Hepatocyte (in vitro differentiated cells): Measurements from ENCODE around the gene ERICH2. TPM values are rescaled to one million over a fixed set of nuclear protein-coding genes. Genes with fewer than 3 reads are reported as not detected.

Experiments
- DNase-seq: peaks from one replicate; pipeline ENCODE4 v3.0.0-alpha.2; 2016; ENCODE audit warnings: low spot score
- H2AFZ ChIP-seq: fragments of 200-600 bp; sonication (generic); 2 replicates; pipeline ENCODE4 v1.6.0; 2016; ENCODE audit warnings: antibody characterized with exemption, mild to moderate bottlenecking
- H3K27ac ChIP-seq: fragments of 200-600 bp; sonication (generic); 2 replicates; pipeline ENCODE4 v1.5.1; 2016; ENCODE audit warnings: mild to moderate bottlenecking
- H3K27me3 ChIP-seq: fragments of 200-600 bp; sonication (generic); 2 replicates; pipeline ENCODE4 v1.6.1; 2016
- H3K36me3 ChIP-seq: fragments of 200-600 bp; sonication (generic); replicated peaks from 2 replicates; pipeline ENCODE4 v1.5.1; 2016; ENCODE audit warnings: low read depth; ENCODE audit not compliant: insufficient read depth
- H3K4me1 ChIP-seq: fragments of 200-600 bp; sonication (generic); 2 replicates; pipeline ENCODE4 v1.5.1; 2016; ENCODE audit warnings: mild to moderate bottlenecking, moderate library complexity; ENCODE audit not compliant: insufficient read depth
- H3K4me2 ChIP-seq: fragments of 200-600 bp; sonication (generic); 2 replicates; pipeline ENCODE4 v1.6.0; 2016
- H3K4me3 ChIP-seq: fragments of 200-600 bp; sonication (generic); 2 replicates; pipeline ENCODE4 v1.5.1; 2016; ENCODE audit warnings: mild to moderate bottlenecking
- H3K79me2 ChIP-seq: fragments of 200-600 bp; sonication (generic); 2 replicates; pipeline ENCODE4 v1.6.0; 2017; ENCODE audit warnings: mild to moderate bottlenecking
- H3K9me2 ChIP-seq: fragments of 200-600 bp; sonication (generic); replicated peaks from 2 replicates; pipeline ENCODE4 v1.6.0; 2017; ENCODE audit warnings: mild to moderate bottlenecking; ENCODE audit not compliant: insufficient read depth
- H3K9me3 ChIP-seq: fragments of 200-600 bp; sonication (generic); 2 replicates; pipeline ENCODE4 v1.5.1; 2016; ENCODE audit warnings: low read depth, mild to moderate bottlenecking
- H4K20me1 ChIP-seq: fragments of 200-600 bp; sonication (generic); 2 replicates; pipeline ENCODE4 v1.6.0; 2016; ENCODE audit warnings: mild to moderate bottlenecking; ENCODE audit not compliant: insufficient read depth, poor library complexity, severe bottlenecking
- CTCF ChIP-seq: fragments of 200-600 bp; sonication (generic); IDR thresholded peaks from 2 replicates; pipeline ENCODE4 v1.5.1; 2016; ENCODE audit warnings: antibody characterized with exemption, mild to moderate bottlenecking; ENCODE audit not compliant: poor library complexity
- EZH2 ChIP-seq: fragments of 200-600 bp; sonication (generic); IDR thresholded peaks from 2 replicates; pipeline ENCODE4 v1.6.1; 2016; ENCODE audit warnings: antibody characterized with exemption, mild to moderate bottlenecking, borderline replicate concordance
- EZH2phosphoT487 ChIP-seq: fragments of 200-600 bp; sonication (generic); IDR thresholded peaks from one replicate; pipeline ENCODE4 v1.6.1; 2018; ENCODE audit warnings: antibody characterized with exemption, mild to moderate bottlenecking, low read depth, moderate library complexity; ENCODE audit not compliant: unreplicated experiment, severe bottlenecking
- WGBS: methylation state at CpG from one replicate; pipeline ENCODE4 v1.1.6; 2016; ENCODE audit warnings: low lambda C conversion rate; ENCODE audit errors: missing lambda C conversion rate; 5-methylcytosine and 5-hydroxymethylcytosine counted together
- polyA plus RNA-seq: library from polyadenylated mRNA; unstranded; fragments of >200 nt; fragmentation: Nextera tagmentation; extraction: Ambion mirVana; gene quantifications from 2 replicates; pipeline ENCODE4 v1.2.1, GENCODE V29; 2016
- total RNA-seq: library from RNA; depleted of rRNA; stranded (reverse); fragments of >200 nt; gene quantifications from 2 replicates; pipeline ENCODE4 v1.2.3, GENCODE V29; 2014

The ERICH2 gene
- total and polyA plus RNA-seq, 2 experiments from 2014 or later: 1.9 TPM; not detected in 1

GRCh38 chr2:170830166-170830565, 60.0 kb downstream of the ERICH2 start:
- no peak overlapping the region for H3K4me2 ChIP-seq
- H4K20me1 ChIP-seq: no peaks in the 10 kb centered on the region
- no peak overlapping the region for H3K27ac ChIP-seq
- H3K4me1 ChIP-seq: no peaks in the 10 kb centered on the region
- no peak overlapping the region for H3K4me3 ChIP-seq
- H3K27me3 ChIP-seq: peaks cover 37% of the 10 kb centered on the region
- H3K36me3 ChIP-seq: no peaks in the 10 kb centered on the region
- H3K9me2 ChIP-seq: no peaks in the 10 kb centered on the region
- no peak for TF ChIP-seq CTCF
- H2AFZ ChIP-seq: no peak overlapping the region
- H3K79me2 ChIP-seq: no peaks in the 10 kb centered on the region
- no peak for DNase-seq
- 93% methylated on average over 3 of the region's 3 CpGs for WGBS
- no peaks in the 10 kb centered on the region for H3K9me3 ChIP-seq

GRCh38 chr2:170831115-170831514, 60.9 kb downstream of the ERICH2 start:
- Histone ChIP-seq H3K27ac (no peak overlapping the region), H3K79me2 (no peaks in the 10 kb centered on the region), H2AFZ (no peak overlapping the region), H3K27me3 (peaks cover 34% of the 10 kb centered on the region), H3K4me1 (no peaks in the 10 kb centered on the region), H3K36me3 (no peaks in the 10 kb centered on the region), H3K4me3 (no peak overlapping the region), H3K9me2 (no peaks in the 10 kb centered on the region), H3K9me3 (no peaks in the 10 kb centered on the region), H3K4me2 (no peak overlapping the region), H4K20me1 (no peaks in the 10 kb centered on the region)
- TF ChIP-seq EZH2phosphoT487 (no peak), CTCF (no peak), EZH2 (no peak)
- WGBS: 94% methylated on average over 4 of the region's 4 CpGs
- no peak for DNase-seq

- Histone ChIP-seq H3K36me3 (no peaks in the 10 kb centered on the region), H3K27ac (no peak overlapping the region)
- DNase-seq: no peak
These were observed 65.8 kb downstream of the ERICH2 start for GRCh38 chr2:170836027-170836426.

More at GRCh38 chr2:170836027-170836426, 65.8 kb downstream of the ERICH2 start:
- H3K79me2 ChIP-seq: no peaks in the 10 kb centered on the region
- H2AFZ ChIP-seq: no peak overlapping the region
- H4K20me1 ChIP-seq: no peaks in the 10 kb centered on the region
- H3K9me2 ChIP-seq: no peaks in the 10 kb centered on the region
- no peak overlapping the region for H3K4me2 ChIP-seq
- no peak overlapping the region for H3K4me3 ChIP-seq
- 62% methylated on average over 5 of the region's 5 CpGs for WGBS
- H3K27me3 ChIP-seq: peaks cover 10% of the 10 kb centered on the region
- H3K4me1 ChIP-seq: no peaks in the 10 kb centered on the region
- H3K9me3 ChIP-seq: no peaks in the 10 kb centered on the region
- TF ChIP-seq CTCF: no peak
- TF ChIP-seq EZH2phosphoT487: no peak
- TF ChIP-seq EZH2: no peak
